ENCODE results near the gene ARSB.

DNA sequence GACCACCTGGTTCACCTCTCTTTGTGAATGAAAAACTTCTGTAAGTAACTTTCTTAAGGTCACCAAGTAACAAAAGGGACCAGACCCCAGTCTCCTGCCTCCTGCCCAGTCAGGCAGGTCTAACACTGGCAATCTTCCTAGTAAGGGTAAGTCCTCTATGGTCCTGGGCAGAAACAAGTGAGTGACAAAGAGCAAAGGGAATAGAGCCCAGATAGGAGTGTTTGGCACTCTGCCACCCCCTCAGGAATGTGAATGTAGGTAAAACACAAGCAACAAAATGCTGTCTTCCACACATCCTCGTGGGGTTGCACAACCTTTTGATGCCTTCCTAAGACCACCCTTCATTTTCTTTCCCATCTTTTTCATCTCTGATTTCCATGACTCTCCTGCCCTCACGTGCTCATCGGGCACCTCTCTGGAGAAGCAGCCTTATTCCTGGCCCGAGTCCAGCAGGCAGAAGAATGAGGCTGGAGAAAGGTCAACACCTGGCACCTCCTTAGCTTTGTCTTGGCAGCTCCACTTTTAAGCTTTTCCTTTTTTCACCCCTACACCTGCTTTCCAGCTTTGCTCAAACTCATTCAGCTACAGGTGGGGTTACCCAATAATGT is 246.3 kb downstream of the ARSB start:
- TF ChIP-seq POLR2A (IDR thresholded peaks at IDR 0.05) (no peak), EP300 (IDR thresholded peaks at IDR 0.05; ENCODE audit: low read depth) (no peak)

All from transverse colon (tissue), 1 donor.